Inflammatory macrophage (primary cell): ENCODE data around the gene ITK.

Source experiments
- DNase-seq, 2 donors: peaks; one replicate each; pipeline ENCODE4 v3.0.0-alpha.2; 2020 to 2022

ITK gene

GRCh38 chr5:157248821-157249470 lies 68.3 kb downstream of the ITK start:
- DNase-seq = peak; percentile 65 to 86

- DNase-seq = peak in 1 of 2 donors; percentile 43
These were observed 72.2 kb downstream of the ITK start for GRCh38 chr5:157252711-157253465.

- peak; percentile 67 to 68 for DNase-seq
These were observed 72.9 kb downstream of the ITK start for GRCh38 chr5:157253547-157253946.

- no peak for DNase-seq
These were observed 77.8 kb downstream of the ITK start for GRCh38 chr5:157258450-157258849.

GRCh38 chr5:157259699-157260098 lies 79.1 kb downstream of the ITK start:
- DNase-seq = no peak

- DNase-seq = peak; percentile 22 to 24
These were observed 83.0 kb downstream of the ITK start for GRCh38 chr5:157263496-157264090.

GRCh38 chr5:157265714-157266285 lies 85.2 kb downstream of the ITK start, which contains the start of gene CYFIP2:
Gene CYFIP2, plus strand, starts transcription at chr5:157266123. Its CDS starts 19,239 bp downstream, at chr5:157285362.
- peak in 1 of 2 donors; percentile 43 for DNase-seq

- DNase-seq = no peak
These were observed 85.8 kb downstream of the ITK start for GRCh38 chr5:157266286-157267007.

GRCh38 chr5:157267025-157267424 lies 86.4 kb downstream of the ITK start:
- no peak for DNase-seq

GRCh38 chr5:157267761-157268480 lies 87.3 kb downstream of the ITK start:
- no peak for DNase-seq

GRCh38 chr5:157269165-157269671 lies 88.6 kb downstream of the ITK start:
- DNase-seq = peak; percentile 48 to 61

GRCh38 chr5:157269761-157270272 lies 89.2 kb downstream of the ITK start:
- DNase-seq = peak in 1 of 2 donors; percentile 37

GRCh38 chr5:157270771-157271170 lies 90.1 kb downstream of the ITK start:
- DNase-seq = no peak

GRCh38 chr5:157271740-157272271 lies 91.2 kb downstream of the ITK start:
- peak; percentile 24 to 40 for DNase-seq

GRCh38 chr5:157273131-157273556 lies 92.5 kb downstream of the ITK start:
- peak; percentile 89 for DNase-seq

- DNase-seq = peak in 1 of 2 donors; percentile 15
These were observed 94.8 kb downstream of the ITK start for GRCh38 chr5:157275403-157275802.

- no peak for DNase-seq
These were observed 97.8 kb downstream of the ITK start for GRCh38 chr5:157278319-157279037.

- DNase-seq = no peak
These were observed 99.1 kb downstream of the ITK start for GRCh38 chr5:157279605-157280239.

- peak; percentile 21 to 25 for DNase-seq
These were observed 100.3 kb downstream of the ITK start for GRCh38 chr5:157280927-157281326.

GRCh38 chr5:157282150-157282549 lies 101.5 kb downstream of the ITK start:
- DNase-seq = no peak
